Left lung (tissue), 10 donors: Measurements from ENCODE around the gene OAT. TPM values are rescaled to one million over a fixed set of nuclear protein-coding genes. Genes with fewer than 3 reads are reported as not detected.

Experiments used
- ATAC-seq: fragments of 200-7000 bp; cut with Tn5 transposase; one replicate; pipeline ENCODE4 v1.9.1; 2020; ENCODE audit warnings: moderate library complexity
- DNase-seq, 4 donors: peaks; one replicate each; pipeline ENCODE4 v3.0.0-alpha.2; 2013 to 2020
- H3K27ac ChIP-seq, 2 donors: fragments of 200-600 bp; sonication (generic) in 1 of 2; one replicate each; pipeline versions ENCODE4 v1.5.0 to v1.8.0; 2020 to 2021
- H3K27me3 ChIP-seq, 2 donors: fragments of 200-600 bp; sonication (generic) in 1 of 2; one replicate each; pipeline versions ENCODE4 v1.5.0 to v1.8.0; 2020 to 2021
- H3K36me3 ChIP-seq, 2 donors: fragments of 200-600 bp; sonication (generic) in 1 of 2; one replicate each; pipeline versions ENCODE4 v1.5.0 to v1.8.0; 2020 to 2021
- H3K4me1 ChIP-seq, 2 donors: fragments of 200-600 bp; one replicate each; pipeline ENCODE4 v1.8.0; 2021
- H3K4me3 ChIP-seq, 2 donors: fragments of 200-600 bp; sonication (generic) in 1 of 2; one replicate each; pipeline versions ENCODE4 v1.5.0 to v1.8.0; 2020 to 2021; ENCODE audit warnings: mild to moderate bottlenecking in 1 of 2
- H3K9me3 ChIP-seq, 2 donors: fragments of 200-600 bp; sonication (generic) in 1 of 2; one replicate each; pipeline versions ENCODE4 v1.5.0 to v1.8.0; 2020 to 2021
- CTCF ChIP-seq, 2 donors: fragments of 200-600 bp; sonication (generic) in 1 of 2; IDR thresholded peaks; one replicate each; pipeline versions ENCODE4 v1.5.0 to v1.8.0; 2021; ENCODE audit warnings: antibody characterized with exemption in 2 of 2
- intact Hi-C, 2 donors: fragments of 100-400 bp; cut with DNase I; formaldehyde crosslinking; loops; one replicate each; pipeline versions ENCODE4 v1.11.2 to v1.14.2; 2022
- polyA plus RNA-seq, 6 donors: library from polyadenylated mRNA; unstranded; fragments of 120-200 nt; gene quantifications; one replicate each; pipeline ENCODE4 v1.2.1, GENCODE V29; 2013; ENCODE audit not compliant: insufficient read length in 6 of 6
- total RNA-seq, 2 donors: library from RNA; stranded (reverse); fragmentation: NEBNext Ultra II Directional; extraction: Animal tissue kit (Norgen Biotek cat#: 25700); gene quantifications; one replicate each; pipeline ENCODE4 v1.2.1, GENCODE V29; 2021
- donor health status: DM: no; HTN: yes; CAD: no.
- donor health status: DM: no; HTN: no; CAD: no.

OAT gene
- total and polyA plus RNA-seq, 8 donors = 64.0 to 91.1 (median 84.9) TPM

GRCh38 chr10:124376411-124376810 is 42.3 kb downstream of the OAT start:
- Histone ChIP-seq H3K9me3 (no peaks in the 10 kb centered on the region), H3K27ac (no peak overlapping the region), H3K4me3 (no peak overlapping the region), H3K36me3 (no peaks in the 10 kb centered on the region), H3K27me3 (peaks cover 0 to 40% of the 10 kb centered on the region in 2 donors), H3K4me1 (no peaks in the 10 kb centered on the region)
- ATAC-seq (no peak), DNase-seq (no peak)
- TF ChIP-seq CTCF (IDR thresholded peaks at IDR 0.05) = no peak
- intact Hi-C loops = no loop called here

GRCh38 chr10:124375691-124376090 is 43.0 kb downstream of the OAT start:
- ATAC-seq = no peak

GRCh38 chr10:124375353-124375614 is 43.4 kb downstream of the OAT start:
- H3K4me3 ChIP-seq = no peak overlapping the region
- no peak overlapping the region for H3K27ac ChIP-seq
- H3K9me3 ChIP-seq = no peaks in the 10 kb centered on the region
- intact Hi-C loops = no loop called here
- no peaks in the 10 kb centered on the region for H3K4me1 ChIP-seq
- H3K27me3 ChIP-seq = peaks cover 0 to 36% of the 10 kb centered on the region in 2 donors
- TF ChIP-seq CTCF (IDR thresholded peaks at IDR 0.05) = no peak
- ATAC-seq (no peak), DNase-seq (no peak)
- no peaks in the 10 kb centered on the region for H3K36me3 ChIP-seq

More at GRCh38 chr10:124375691-124376090, 43.0 kb downstream of the OAT start:
- no peak for DNase-seq
- no peak overlapping the region for H3K27ac ChIP-seq
- intact Hi-C loops = no loop called here
- H3K27me3 ChIP-seq = peaks cover 0 to 36% of the 10 kb centered on the region in 2 donors
- H3K4me3 ChIP-seq = no peak overlapping the region
- no peaks in the 10 kb centered on the region for H3K4me1 ChIP-seq
- H3K36me3 ChIP-seq = no peaks in the 10 kb centered on the region
- TF ChIP-seq CTCF (IDR thresholded peaks at IDR 0.05) = no peak
- H3K9me3 ChIP-seq = no peaks in the 10 kb centered on the region

- H3K36me3 ChIP-seq = no peaks in the 10 kb centered on the region
- ATAC-seq (no peak), DNase-seq (no peak)
- H3K4me1 ChIP-seq = no peaks in the 10 kb centered on the region
- intact Hi-C loops = no loop called here
- no peak overlapping the region for H3K4me3 ChIP-seq
- H3K27me3 ChIP-seq = peaks cover 0 to 31% of the 10 kb centered on the region in 2 donors
- no peak overlapping the region for H3K27ac ChIP-seq
- TF ChIP-seq CTCF (IDR thresholded peaks at IDR 0.05) = no peak
- no peaks in the 10 kb centered on the region for H3K9me3 ChIP-seq
These were observed 44.0 kb downstream of the OAT start for GRCh38 chr10:124374535-124375352.

GRCh38 chr10:124372899-124373298 is 45.8 kb downstream of the OAT start:
- DNase-seq (no peak), ATAC-seq (no peak)
- TF ChIP-seq CTCF (IDR thresholded peaks at IDR 0.05) = no peak
- Histone ChIP-seq H3K9me3 (no peaks in the 10 kb centered on the region), H3K27ac (no peak overlapping the region), H3K4me3 (no peak overlapping the region), H3K27me3 (peaks cover 0 to 23% of the 10 kb centered on the region in 2 donors), H3K36me3 (no peaks in the 10 kb centered on the region), H3K4me1 (no peaks in the 10 kb centered on the region)
- intact Hi-C loops = no loop called here
